OCI-LY7 (cell line): ENCODE results near the gene DHCR7. TPM values are rescaled to one million over a fixed set of nuclear protein-coding genes. Genes with fewer than 3 reads are reported as not detected.

Experiments
- BruUV-seq: library from RNA; stranded (reverse); fragments of 400-500 nt; replicated peaks from 2 replicates; lab custom pipeline; 2021; lab: Mats Ljungman, UMichigan
- CTCF ChIA-PET: fragments of 300-600 bp; sonication (Branson Sonifier 250); formaldehyde crosslinking; loops from one replicate; lab custom pipeline; 2022; ENCODE audit warnings: antibody characterized with exemption; ENCODE audit not compliant: unreplicated experiment; lab: Charles Lee
- POLR2A ChIA-PET: fragments of 300-600 bp; sonication (Branson Sonifier 250); formaldehyde crosslinking; loops from one replicate; lab custom pipeline; 2022; ENCODE audit warnings: antibody characterized with exemption; lab: Charles Lee
- DNase-seq: peaks from one replicate; pipeline ENCODE4 v3.0.0-alpha.2; 2015; ENCODE audit warnings: low spot score
- H2AFZ ChIP-seq: fragments of 200-600 bp; sonication (generic), shearing (Covaris generic); 2 replicates; pipeline ENCODE4 v1.6.1; 2014; ENCODE audit warnings: mild to moderate bottlenecking, antibody characterized with exemption, low read length, moderate library complexity
- H3K27ac ChIP-seq: fragments of 200-600 bp; sonication (generic); 2 replicates; pipeline ENCODE4 v1.5.1; 2014; ENCODE audit warnings: mixed run types, low read depth, mild to moderate bottlenecking, moderate library complexity, low read length, inconsistent platforms; ENCODE audit not compliant: poor library complexity, severe bottlenecking
- H3K36me3 ChIP-seq: fragments of 200-600 bp; sonication (generic); 2 replicates; pipeline ENCODE4 v1.6.1; 2014; ENCODE audit warnings: mild to moderate bottlenecking, antibody characterized with exemption, low read length, moderate library complexity, mixed read lengths; ENCODE audit not compliant: insufficient read depth
- H3K4me1 ChIP-seq: fragments of 200-600 bp; sonication (generic); 2 replicates; pipeline ENCODE4 v1.5.1; 2014; ENCODE audit warnings: mild to moderate bottlenecking, low read length; ENCODE audit not compliant: insufficient read depth, poor library complexity, severe bottlenecking
- H3K4me2 ChIP-seq: fragments of 200-600 bp; sonication (generic); 2 replicates; pipeline ENCODE4 v1.6.1; 2014; ENCODE audit warnings: mild to moderate bottlenecking, low read length
- H3K4me3 ChIP-seq: fragments of 200-600 bp; sonication (generic); 2 replicates; pipeline ENCODE4 v1.5.1; 2014; ENCODE audit warnings: mild to moderate bottlenecking, low read depth, low read length; ENCODE audit not compliant: poor library complexity, severe bottlenecking
- H3K79me2 ChIP-seq: fragments of 200-600 bp; sonication (generic); 2 replicates; pipeline ENCODE4 v1.6.1; 2016; ENCODE audit warnings: low read depth, mild to moderate bottlenecking, low read length, moderate library complexity, mixed read lengths; ENCODE audit not compliant: insufficient read depth
- H3K9me2 ChIP-seq: fragments of 200-600 bp; sonication (generic); 2 replicates; pipeline ENCODE4 v1.6.1; 2016; ENCODE audit warnings: mild to moderate bottlenecking, low read length, mixed read lengths; ENCODE audit not compliant: insufficient read depth
- H3K9me3 ChIP-seq: fragments of 200-600 bp; sonication (generic); 2 replicates; pipeline ENCODE4 v1.6.1; 2014; ENCODE audit warnings: mild to moderate bottlenecking, mixed run types, low read length, mixed read lengths
- H4K20me1 ChIP-seq: fragments of 200-600 bp; sonication (generic); 2 replicates; pipeline ENCODE4 v1.6.1; 2014; ENCODE audit warnings: mild to moderate bottlenecking, antibody characterized with exemption, low read length, moderate library complexity, mixed read lengths; ENCODE audit not compliant: insufficient read depth
- CTCF ChIP-seq: fragments of 200-600 bp; sonication (generic); conservative IDR thresholded peaks from 2 replicates; pipeline ENCODE4 v1.5.1; 2014; ENCODE audit warnings: mild to moderate bottlenecking, antibody characterized with exemption, low read length, moderate library complexity, mixed read lengths
- EZH2phosphoT487 ChIP-seq: fragments of 200-600 bp; sonication (generic); IDR thresholded peaks from 2 replicates; pipeline ENCODE4 v1.6.1; 2018; ENCODE audit warnings: low read depth, borderline replicate concordance, mild to moderate bottlenecking, mixed run types, antibody characterized with exemption, low read length, moderate library complexity, mixed read lengths
- intact Hi-C: fragments of 100-400 bp; cut with micrococcal nuclease; formaldehyde crosslinking; loops from one replicate; pipeline ENCODE4 v1.10.0; 2022; ENCODE audit not compliant: unreplicated experiment
- total RNA-seq, 2 experiments: library from RNA; depleted of rRNA in 1 of 2; stranded (reverse); fragments of >200 nt in 1 of 2; shearing (Covaris generic) in 1 of 2; gene quantifications; 2 replicates each; pipeline ENCODE4 v1.2.3, GENCODE V29; 2014 to 2022

DHCR7 gene
- total RNA-seq, 2 experiments from 2014 or later, result 33.4 to 110 TPM

- DNase-seq, result no peak
- Histone ChIP-seq H2AFZ (no peak overlapping the region), H3K9me3 (no peaks in the 10 kb centered on the region), H4K20me1 (no peaks in the 10 kb centered on the region), H3K79me2 (no peaks in the 10 kb centered on the region), H3K4me1 (peaks cover 13% of the 10 kb centered on the region), H3K36me3 (no peaks in the 10 kb centered on the region), H3K9me2 (no peaks in the 10 kb centered on the region), H3K4me3 (no peak overlapping the region), H3K27ac (no peak overlapping the region), H3K4me2 (no peak overlapping the region)
- no peak for TF ChIP-seq EZH2phosphoT487
- TF ChIP-seq CTCF, result no peak
- no TSS peak for BruUV-seq
- intact Hi-C loops, result no loop called here
- CTCF ChIA-PET, result no interaction called here
- POLR2A ChIA-PET, result interaction anchor here (0.6 to 0.8 kb wide), 3 partner anchors 19 to 60 kb away, joined by 3 read pairs; partner anchors contain the start of gene NADSYN1
Observed at GRCh38 chr11:71393283-71393682, 54.9 kb downstream of the DHCR7 start.

DNA sequence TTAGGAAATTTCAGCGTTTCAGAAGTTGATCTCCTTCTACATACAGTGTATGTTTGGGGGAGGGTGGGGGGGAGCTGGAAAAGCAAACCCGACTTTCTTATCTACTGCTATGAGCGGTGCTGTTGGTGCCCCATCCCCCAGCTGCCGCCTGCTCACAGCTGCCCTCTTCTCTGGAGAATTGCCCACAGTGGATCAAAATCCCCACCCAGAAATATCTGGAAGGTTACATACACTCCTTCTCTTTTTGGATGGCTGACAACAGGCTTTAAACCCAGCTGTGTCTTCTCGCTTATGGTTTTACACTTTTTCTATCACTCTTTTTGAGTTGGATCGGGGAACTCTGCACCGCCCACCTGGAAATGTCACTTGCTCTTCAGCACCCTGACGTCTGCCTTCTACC lies 56.4 kb downstream of the DHCR7 start:
- ChIA-PET POLR2A (interaction anchor here (1.4 kb wide), 1 partner anchor 17 kb away, joined by 3 read pairs; no protein-coding TSS in a partner anchor), CTCF (no interaction called here)
- peaks cover 13% of the 10 kb centered on the region for H3K4me1 ChIP-seq

More for the DNA sequence above, 56.4 kb downstream of the DHCR7 start:
- Histone ChIP-seq H3K9me3 (0 out of 2 replicates have a peak, but pooled peaks cover 4% of the 10 kb centered on the region), H3K79me2 (no peaks in the 10 kb centered on the region), H3K9me2 (no peaks in the 10 kb centered on the region), H3K4me2 (no peak overlapping the region), H3K4me3 (no peak overlapping the region), H2AFZ (no peak overlapping the region), H3K27ac (no peak overlapping the region), H4K20me1 (no peaks in the 10 kb centered on the region), H3K36me3 (no peaks in the 10 kb centered on the region)
- no peak for DNase-seq
- TF ChIP-seq CTCF (no peak), EZH2phosphoT487 (no peak)
- BruUV-seq, result no TSS peak
- intact Hi-C loops, result no loop called here
